ENCODE data around the gene RNF220.

DNA sequence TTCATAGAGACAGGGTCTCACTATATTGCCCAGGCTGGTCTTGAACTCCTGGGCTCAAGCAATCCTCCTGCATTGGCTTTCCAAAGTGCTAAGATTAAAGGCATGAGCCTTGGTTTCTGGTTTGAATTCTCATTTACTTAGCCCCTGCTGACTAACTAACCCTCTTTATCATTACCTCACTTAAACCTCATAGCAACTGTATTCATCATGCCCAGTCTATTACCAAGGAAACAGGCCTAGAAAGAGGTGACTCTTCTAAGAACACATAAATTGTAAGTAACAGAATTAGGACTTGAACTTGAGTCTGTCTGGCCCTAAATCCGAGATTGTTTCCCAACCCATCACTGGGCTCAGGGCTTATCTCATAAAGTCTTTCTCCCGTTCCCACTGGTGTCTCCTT, 225.1 kb downstream of the RNF220 start:
- TF ChIP-seq POLR2A (IDR thresholded peaks at IDR 0.05; ENCODE audit: low read depth, low read length) (no peak), POLR2AphosphoS5 (IDR thresholded peaks at IDR 0.05; ENCODE audit: insufficient read depth, low read depth, low read length) (no peak), JUN (IDR thresholded peaks at IDR 0.05; ENCODE audit: borderline replicate concordance, insufficient read depth, insufficient read length, low read depth) (no peak), EZH2 (IDR thresholded peaks at IDR 0.05; ENCODE audit: borderline replicate concordance, low read depth, low read length, severe bottlenecking) (no peak), MYC (IDR thresholded peaks at IDR 0.05; ENCODE audit: low read depth, low read length) (no peak)
- TF ChIP-seq, protein P1, sequence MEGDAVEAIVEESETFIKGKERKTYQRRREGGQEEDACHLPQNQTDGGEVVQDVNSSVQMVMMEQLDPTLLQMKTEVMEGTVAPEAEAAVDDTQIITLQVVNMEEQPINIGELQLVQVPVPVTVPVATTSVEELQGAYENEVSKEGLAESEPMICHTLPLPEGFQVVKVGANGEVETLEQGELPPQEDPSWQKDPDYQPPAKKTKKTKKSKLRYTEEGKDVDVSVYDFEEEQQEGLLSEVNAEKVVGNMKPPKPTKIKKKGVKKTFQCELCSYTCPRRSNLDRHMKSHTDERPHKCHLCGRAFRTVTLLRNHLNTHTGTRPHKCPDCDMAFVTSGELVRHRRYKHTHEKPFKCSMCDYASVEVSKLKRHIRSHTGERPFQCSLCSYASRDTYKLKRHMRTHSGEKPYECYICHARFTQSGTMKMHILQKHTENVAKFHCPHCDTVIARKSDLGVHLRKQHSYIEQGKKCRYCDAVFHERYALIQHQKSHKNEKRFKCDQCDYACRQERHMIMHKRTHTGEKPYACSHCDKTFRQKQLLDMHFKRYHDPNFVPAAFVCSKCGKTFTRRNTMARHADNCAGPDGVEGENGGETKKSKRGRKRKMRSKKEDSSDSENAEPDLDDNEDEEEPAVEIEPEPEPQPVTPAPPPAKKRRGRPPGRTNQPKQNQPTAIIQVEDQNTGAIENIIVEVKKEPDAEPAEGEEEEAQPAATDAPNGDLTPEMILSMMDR (IDR thresholded peaks at IDR 0.05; ENCODE audit: extremely low read depth in 1 of 2, insufficient read depth in 1 of 2, low read depth in 1 of 2, low read length in 2 of 2): no peak
- TF ChIP-seq, protein P2, sequence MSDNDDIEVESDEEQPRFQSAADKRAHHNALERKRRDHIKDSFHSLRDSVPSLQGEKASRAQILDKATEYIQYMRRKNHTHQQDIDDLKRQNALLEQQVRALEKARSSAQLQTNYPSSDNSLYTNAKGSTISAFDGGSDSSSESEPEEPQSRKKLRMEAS (IDR thresholded peaks at IDR 0.05; ENCODE audit: insufficient read depth, insufficient read length): no peak
